HepG2 (cell line): ENCODE measurements around the gene ACP1. TPM values are rescaled to one million over a fixed set of nuclear protein-coding genes. Genes with fewer than 3 reads are reported as not detected.

Experiments used
- DPF2 ChIP-seq: sonication (generic); formaldehyde crosslinking; IDR thresholded peaks from 2 replicates; pipeline ENCODE4 v1.4.0; 2020; ENCODE audit warnings: mild to moderate bottlenecking, low read depth, missing genetic modification reagents, borderline replicate concordance
- ETV5 ChIP-seq: IDR thresholded peaks from 2 replicates; pipeline ENCODE4 v1.6.1; 2018; ENCODE audit warnings: missing biosample characterization, missing genetic modification reagents, inconsistent platforms, borderline replicate concordance
- GMEB1 ChIP-seq: sonication (generic); formaldehyde crosslinking; IDR thresholded peaks from 2 replicates; pipeline ENCODE4 v1.5.1; 2020; ENCODE audit warnings: missing genetic modification reagents, mild to moderate bottlenecking, borderline replicate concordance
- HOXA7 ChIP-seq: sonication (generic); formaldehyde crosslinking; IDR thresholded peaks from 2 replicates; pipeline ENCODE4 v1.8.1; 2022; ENCODE audit warnings: mild to moderate bottlenecking, missing genetic modification reagents, moderate library complexity
- KAT8 ChIP-seq: IDR thresholded peaks from 2 replicates; pipeline ENCODE4 v1.6.1; 2016; ENCODE audit warnings: missing genetic modification reagents, missing compliant biosample characterization
- KLF15 ChIP-seq: sonication (generic); formaldehyde crosslinking; IDR thresholded peaks from 2 replicates; pipeline ENCODE4 v1.8.1; 2023; ENCODE audit warnings: borderline replicate concordance, mild to moderate bottlenecking, inconsistent platforms, missing genetic modification reagents, mixed read lengths
- MAX ChIP-seq: IDR thresholded peaks from 2 replicates; pipeline ENCODE4 v1.6.1; 2012; ENCODE audit warnings: inconsistent platforms
- NAIF1 ChIP-seq: sonication (generic); formaldehyde crosslinking; IDR thresholded peaks from 2 replicates; pipeline ENCODE4 v1.5.0; 2020; ENCODE audit warnings: mild to moderate bottlenecking, missing genetic modification reagents, borderline replicate concordance
- SAP130 ChIP-seq: IDR thresholded peaks from 2 replicates; pipeline ENCODE4 v1.6.1; 2016; ENCODE audit warnings: low read depth
- SOX5 ChIP-seq: IDR thresholded peaks from 2 replicates; pipeline ENCODE4 v1.6.1; 2016; ENCODE audit warnings: borderline replicate concordance
- TCF7L2 ChIP-seq: IDR thresholded peaks from 2 replicates; pipeline ENCODE4 v1.6.1; 2011; ENCODE audit warnings: mild to moderate bottlenecking, low read depth, low read length, moderate library complexity
- TEAD3 ChIP-seq: optimal IDR thresholded peaks from 2 replicates; pipeline ENCODE3; 2016; ENCODE audit warnings: borderline replicate concordance
- WIZ ChIP-seq: sonication (generic); formaldehyde crosslinking; IDR thresholded peaks from 2 replicates; pipeline ENCODE4 v1.5.1; 2020; ENCODE audit warnings: mild to moderate bottlenecking, missing genetic modification reagents
- YY1 ChIP-seq: IDR thresholded peaks from 2 replicates; pipeline ENCODE4 v1.6.1; 2011; ENCODE audit warnings: low read length, low read depth, moderate library complexity, mild to moderate bottlenecking; ENCODE audit not compliant: insufficient read depth, insufficient replicate concordance
- ZKSCAN1 ChIP-seq: fragments of 150-350 bp; IDR thresholded peaks from 2 replicates; pipeline ENCODE4 v1.6.1; 2014; ENCODE audit warnings: low read length
- ZNF180 ChIP-seq: sonication (generic); formaldehyde crosslinking; IDR thresholded peaks from 2 replicates; pipeline ENCODE4 v1.4.0; 2020; ENCODE audit warnings: low read depth, missing genetic modification reagents, borderline replicate concordance
- ZNF205 ChIP-seq: IDR thresholded peaks from 2 replicates; pipeline ENCODE4 v1.6.1; 2018; ENCODE audit warnings: missing biosample characterization, missing genetic modification reagents
- ZNF276 ChIP-seq: sonication (generic); formaldehyde crosslinking; IDR thresholded peaks from 2 replicates; pipeline ENCODE4 v1.4.0; 2020; ENCODE audit warnings: mild to moderate bottlenecking, low read depth, missing genetic modification reagents
- ZNF513 ChIP-seq: sonication (generic); formaldehyde crosslinking; conservative IDR thresholded peaks from 2 replicates; pipeline ENCODE4 v1.5.0; 2020; ENCODE audit warnings: missing genetic modification reagents
- ZNF546 ChIP-seq: sonication (generic); formaldehyde crosslinking; conservative IDR thresholded peaks from 2 replicates; pipeline ENCODE4 v1.8.1; 2023; ENCODE audit warnings: mild to moderate bottlenecking, missing genetic modification reagents
- ZNF563 ChIP-seq: sonication (generic); formaldehyde crosslinking; IDR thresholded peaks from 2 replicates; pipeline ENCODE4 v1.8.0; 2022; ENCODE audit warnings: mild to moderate bottlenecking, moderate library complexity, missing genetic modification reagents
- ZNF891 ChIP-seq: sonication (generic); formaldehyde crosslinking; IDR thresholded peaks from 2 replicates; pipeline ENCODE4 v1.5.0; 2020; ENCODE audit warnings: mild to moderate bottlenecking, missing genetic modification reagents
- ZSCAN29 ChIP-seq: sonication (generic); formaldehyde crosslinking; conservative IDR thresholded peaks from 2 replicates; pipeline ENCODE4 v1.4.0; 2020; ENCODE audit warnings: mild to moderate bottlenecking, missing genetic modification reagents
- ZSCAN5A ChIP-seq: sonication (generic); formaldehyde crosslinking; IDR thresholded peaks from 2 replicates; pipeline ENCODE4 v1.8.0; 2022; ENCODE audit warnings: mild to moderate bottlenecking, missing genetic modification reagents, borderline replicate concordance
- polyA plus RNA-seq, 8 experiments: library from polyadenylated mRNA; depleted of rRNA in 3 of 8; stranded (reverse) in 7 of 8; unstranded in 1 of 8; fragments of >200 nt; fragmentation: Illumina TruSeq in 4 of 8; extraction: Trizol in 4 of 8; gene quantifications; 2 replicates each; pipeline versions ENCODE4 v1.2.1 to v1.2.3, GENCODE V29; 2011 to 2016; ENCODE audit warnings: low read depth in 4 of 8, missing spikeins in 1 of 8, mixed read lengths in 1 of 8; ENCODE audit not compliant: insufficient read depth in 1 of 8
- total RNA-seq, 5 experiments: library from RNA; depleted of rRNA; stranded (reverse); fragments of >200 nt; fragmentation: Illumina TruSeq; extraction: Trizol; gene quantifications; 2 replicates each; pipeline ENCODE4 v1.2.3, GENCODE V29; 2016; ENCODE audit warnings: low read depth in 1 of 5

The ACP1 gene
- total and polyA plus RNA-seq, 2 of the 13 experiments (the other 11 are each of a cell fraction or from before 2014, with no cell fraction given), result 246 to 348 TPM

GRCh38 chr2:263022-263738 is 1.6 kb upstream of the ACP1 start (continued):
- TF ChIP-seq ZSCAN5A, result no peak
- no peak; the same call in 1 of the 2 replicates for TF ChIP-seq GMEB1 (CRISPR knock-in tag)
- TF ChIP-seq ZSCAN29 (CRISPR knock-in tag), result no peak
- no peak for TF ChIP-seq ETV5 (CRISPR knock-in tag)
- TF ChIP-seq MAX, result 0 out of 2 replicates have a peak, but pooled peaks have one; percentile 11
- TF ChIP-seq NAIF1 (CRISPR knock-in tag), result no peak
- no peak for TF ChIP-seq HOXA7 (CRISPR knock-in tag)
- no peak for TF ChIP-seq WIZ (CRISPR knock-in tag)
- TF ChIP-seq SOX5, result no peak
- TF ChIP-seq TCF7L2, result no peak
- no peak for TF ChIP-seq ZNF180 (CRISPR knock-in tag)
- TF ChIP-seq KAT8, result 0 out of 2 replicates have a peak, but pooled peaks have one; percentile 11
- TF ChIP-seq KLF15, result no peak
- no peak for TF ChIP-seq YY1
- TF ChIP-seq TEAD3, result no peak
- TF ChIP-seq ZNF513, result no peak
- peak; percentile 35 for TF ChIP-seq SAP130 (CRISPR knock-in tag)
- TF ChIP-seq ZNF891 (CRISPR knock-in tag), result no peak
- TF ChIP-seq ZNF546 (CRISPR knock-in tag), result no peak
- no peak for TF ChIP-seq ZNF563 (CRISPR knock-in tag)
- 0 out of 2 replicates have a peak, but pooled peaks have one; percentile 56 for TF ChIP-seq ZNF276 (CRISPR knock-in tag)
- TF ChIP-seq ZNF205, result no peak
- TF ChIP-seq ZKSCAN1, result no peak
- TF ChIP-seq DPF2 (CRISPR knock-in tag), result no peak
